ENCODE data around the gene R3HDM4. TPM values are rescaled to one million over a fixed set of nuclear protein-coding genes. Genes with fewer than 3 reads are reported as not detected.

The R3HDM4 gene
- total and polyA plus RNA-seq, 10 of the 15 experiments (the other 5 are each of a cell fraction or from before 2014, with no cell fraction given) = 1.3 to 65.8 (median 27.7) TPM

GRCh38 chr19:953445-954271, 40.6 kb upstream of the R3HDM4 start:
- peaks cover 56% of the 10 kb centered on the region for H3K79me2 ChIP-seq (ENCODE audit: control insufficient read depth, insufficient read depth, low read length)
- peak overlapping the region; percentile 71; the same call in 1 of the 2 replicates for H3K4me3 ChIP-seq
- FAIRE-seq (no peak), ATAC-seq (no peak), DNase-seq (ENCODE audit: low read depth, low spot score) (no peak)
- no peaks in the 10 kb centered on the region for H4K20me1 ChIP-seq (ENCODE audit: control insufficient read depth, insufficient read depth)
- ChIA-PET POLR2A (interaction anchor here (0.6 kb wide), 1 partner anchor 12 kb away, joined by 4 read pairs; no protein-coding TSS in a partner anchor), RAD21 (ENCODE audit: unreplicated experiment) (interaction anchor here (0.8 to 4.8 kb wide), 2 partner anchors 30 to 190 kb away, joined by 3 to 20 read pairs; no protein-coding TSS in a partner anchor), SMC1A (ENCODE audit: uncharacterized antibody, unreplicated experiment) (no interaction called here), CTCF (interaction anchor here (1.0 kb wide), 1 partner anchor 15 kb away, joined by 3 read pairs; no protein-coding TSS in a partner anchor)
- TF ChIP-seq FOXK2 (IDR thresholded peaks at IDR 0.05) (no peak), RUNX3 (IDR thresholded peaks at IDR 0.05; ENCODE audit: low read length) (no peak), EED (IDR thresholded peaks at IDR 0.05; ENCODE audit: low read depth) (0 out of 2 replicates have a peak, but pooled peaks have one; percentile 4), RB1 (IDR thresholded peaks at IDR 0.05; ENCODE audit: borderline replicate concordance) (no peak), PAX8 (IDR thresholded peaks at IDR 0.05) (no peak)
- H3K27ac ChIP-seq (ENCODE audit: control insufficient read depth, insufficient read depth) = peak overlapping the region; percentile 95
- in situ Hi-C loops (cut with MboI) (no loop called here), intact Hi-C loops (cut with micrococcal nuclease; ENCODE audit: unreplicated experiment) (no loop called here)
- WGBS (ENCODE audit: insufficient coverage, insufficient replicate concordance, low lambda C conversion rate, missing lambda C conversion rate) = 17% methylated on average over 24 of the region's 33 CpGs
- H3K4me1 ChIP-seq (ENCODE audit: control insufficient read depth, insufficient read depth, low read length) = peaks cover 65% of the 10 kb centered on the region
- no peaks in the 10 kb centered on the region for H3K27me3 ChIP-seq (replicated peaks in 1 of 2; ENCODE audit: control insufficient read depth in 2 of 2, insufficient read depth in 2 of 2, low read length in 1 of 2)
- H3K36me3 ChIP-seq (ENCODE audit: control insufficient read depth in 2 of 2, insufficient read depth in 2 of 2, low read length in 1 of 2) = peaks cover 0 to 5% of the 10 kb centered on the region in 2 experiments; a peak in 3 of 4 replicates
- peak overlapping the region; percentile 98 for H3K4me2 ChIP-seq (ENCODE audit: control insufficient read depth, insufficient read depth)
- BruUV-seq (replicated peaks) = no TSS peak
- H3K9me3 ChIP-seq (replicated peaks; ENCODE audit: control insufficient read depth, insufficient read depth, low read length) = no peaks in the 10 kb centered on the region
- peak overlapping the region; percentile 37; the same call in 1 of the 2 replicates for H3K9ac ChIP-seq (ENCODE audit: control insufficient read depth, insufficient read depth, low read length)
- H2AFZ ChIP-seq (ENCODE audit: control insufficient read depth, low read depth, low read length) = no peak overlapping the region

Data from GM12878 (cell line).